ENCODE measurements around the gene WDR3. TPM values are rescaled to one million over a fixed set of nuclear protein-coding genes. Genes with fewer than 3 reads are reported as not detected.

Gene WDR3
- total and polyA plus RNA-seq, 2 donors (not counting 1 experiment from before 2014, with no cell fraction given): 5.5 to 18.5 TPM

DNA sequence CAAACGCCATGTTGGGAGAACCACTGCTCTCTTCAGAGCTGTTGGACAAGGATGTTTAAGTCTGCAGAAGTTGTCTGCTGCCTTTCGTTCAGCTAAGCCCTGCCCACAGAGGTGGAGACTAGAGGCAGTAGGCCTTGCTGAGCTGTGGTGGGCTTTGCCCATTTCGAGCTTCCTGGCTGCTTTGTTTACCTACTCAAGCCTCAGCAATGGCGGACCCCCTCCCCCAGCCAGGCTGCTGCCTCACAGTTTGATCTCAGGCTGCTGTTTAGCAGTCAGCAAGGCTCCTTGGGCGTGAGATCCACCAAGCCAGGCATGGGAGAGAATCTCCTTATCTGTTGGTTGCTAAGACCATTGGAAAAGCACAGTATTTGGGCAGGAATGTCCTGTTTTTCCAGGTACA lies 74.8 kb downstream of the WDR3 start:
- H2AFZ ChIP-seq (ENCODE audit: insufficient read depth, low read depth, low read length, poor library complexity, severe bottlenecking): no peak overlapping the region
- Mint-ChIP-seq H3K9me3 (ENCODE audit: insufficient read depth) (peaks cover 3% of the 10 kb centered on the region), H3K27ac (no peak overlapping the region), H3K4me3 (no peak overlapping the region), H3K4me1 (no peaks in the 10 kb centered on the region), H3K27me3 (peaks cover 40% of the 10 kb centered on the region)
- no peak overlapping the region for H3K9ac ChIP-seq (ENCODE audit: low read length)
- POLR2A ChIA-PET: no interaction called here
- no peak overlapping the region for H3K4me3 ChIP-seq (ENCODE audit: control extremely low read depth in 1 of 5, extremely low read depth in 1 of 5, insufficient read depth in 1 of 5, low read depth in 2 of 5, low read length in 4 of 5)
- no peak for TF ChIP-seq EZH2 (IDR thresholded peaks at IDR 0.05; ENCODE audit: borderline replicate concordance, insufficient read depth, low read depth, low read length, poor library complexity, severe bottlenecking)
- TF ChIP-seq, protein P1, sequence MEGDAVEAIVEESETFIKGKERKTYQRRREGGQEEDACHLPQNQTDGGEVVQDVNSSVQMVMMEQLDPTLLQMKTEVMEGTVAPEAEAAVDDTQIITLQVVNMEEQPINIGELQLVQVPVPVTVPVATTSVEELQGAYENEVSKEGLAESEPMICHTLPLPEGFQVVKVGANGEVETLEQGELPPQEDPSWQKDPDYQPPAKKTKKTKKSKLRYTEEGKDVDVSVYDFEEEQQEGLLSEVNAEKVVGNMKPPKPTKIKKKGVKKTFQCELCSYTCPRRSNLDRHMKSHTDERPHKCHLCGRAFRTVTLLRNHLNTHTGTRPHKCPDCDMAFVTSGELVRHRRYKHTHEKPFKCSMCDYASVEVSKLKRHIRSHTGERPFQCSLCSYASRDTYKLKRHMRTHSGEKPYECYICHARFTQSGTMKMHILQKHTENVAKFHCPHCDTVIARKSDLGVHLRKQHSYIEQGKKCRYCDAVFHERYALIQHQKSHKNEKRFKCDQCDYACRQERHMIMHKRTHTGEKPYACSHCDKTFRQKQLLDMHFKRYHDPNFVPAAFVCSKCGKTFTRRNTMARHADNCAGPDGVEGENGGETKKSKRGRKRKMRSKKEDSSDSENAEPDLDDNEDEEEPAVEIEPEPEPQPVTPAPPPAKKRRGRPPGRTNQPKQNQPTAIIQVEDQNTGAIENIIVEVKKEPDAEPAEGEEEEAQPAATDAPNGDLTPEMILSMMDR (IDR thresholded peaks at IDR 0.05): no peak
- H3K9me3 ChIP-seq (ENCODE audit: control extremely low read depth in 1 of 3, control insufficient read depth in 2 of 3, insufficient read depth in 1 of 3, low read length in 2 of 3): peaks cover 0 to 5% (median 0%) of the 10 kb centered on the region in 3 donors
- ATAC-seq (ENCODE audit: low read depth) (no peak), DNase-seq (no peak)
- no peaks in the 10 kb centered on the region for H3K4me1 ChIP-seq (ENCODE audit: control insufficient read depth in 2 of 2, insufficient read depth in 2 of 2, low read length in 2 of 2)
- H3K36me3 ChIP-seq (replicated peaks in 1 of 2; ENCODE audit: control extremely low read depth in 1 of 2, control insufficient read depth in 1 of 2, extremely low read depth in 1 of 2, insufficient read depth in 2 of 2, low read length in 1 of 2): no peaks in the 10 kb centered on the region
- intact Hi-C loops (cut with micrococcal nuclease): no loop called here
- no peaks in the 10 kb centered on the region for H4K20me1 ChIP-seq (ENCODE audit: control insufficient read depth, insufficient read depth, low read length, poor library complexity, severe bottlenecking)
- H3K4me2 ChIP-seq (replicated peaks; ENCODE audit: low read depth, low read length, poor library complexity, severe bottlenecking): no peak overlapping the region
- H3K79me2 ChIP-seq (ENCODE audit: control insufficient read depth, insufficient read depth, low read length): no peaks in the 10 kb centered on the region
- peaks cover 0 to under 1% (median 0%) of the 10 kb centered on the region in 4 experiments for H3K27me3 ChIP-seq (replicated peaks in 1 of 4; ENCODE audit: control extremely low read depth in 1 of 4, control insufficient read depth in 3 of 4, insufficient read depth in 4 of 4, low read length in 3 of 4)
- CTCF ChIA-PET: no interaction called here
- no peak overlapping the region for H3K27ac ChIP-seq (ENCODE audit: low read length in 2 of 2)
- WGBS (ENCODE audit: insufficient coverage): 82% methylated on average over 5 of the region's 5 CpGs

DNA sequence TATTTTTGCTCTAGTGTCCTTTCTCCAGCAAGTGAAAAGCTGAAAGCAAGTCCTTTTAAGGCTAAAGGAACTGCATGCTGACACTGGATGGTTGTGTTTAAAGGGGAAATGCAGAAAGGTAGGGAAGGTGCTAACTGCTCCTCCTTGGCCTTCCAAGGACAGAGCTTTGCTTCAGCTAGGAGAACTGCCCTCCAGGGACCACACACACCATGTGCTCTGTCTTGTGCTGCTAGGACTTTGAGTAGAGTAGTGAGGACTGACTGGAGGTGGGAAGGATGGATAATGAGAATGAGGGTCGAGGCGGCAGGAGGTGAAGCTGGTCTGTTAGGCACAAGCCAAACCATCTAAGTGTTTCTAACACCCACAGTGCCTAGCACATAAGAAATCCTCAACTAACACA lies 77.9 kb downstream of the WDR3 start:
- no peak overlapping the region for H2AFZ ChIP-seq (ENCODE audit: insufficient read depth, low read depth, low read length, poor library complexity, severe bottlenecking)
- H3K4me1 ChIP-seq (ENCODE audit: control insufficient read depth in 2 of 2, insufficient read depth in 2 of 2, low read length in 2 of 2): no peaks in the 10 kb centered on the region
- peaks cover 0 to 5% (median 0%) of the 10 kb centered on the region in 3 donors for H3K9me3 ChIP-seq (ENCODE audit: control extremely low read depth in 1 of 3, control insufficient read depth in 2 of 3, insufficient read depth in 1 of 3, low read length in 2 of 3)
- no peaks in the 10 kb centered on the region for H3K36me3 ChIP-seq (replicated peaks in 1 of 2; ENCODE audit: control extremely low read depth in 1 of 2, control insufficient read depth in 1 of 2, extremely low read depth in 1 of 2, insufficient read depth in 2 of 2, low read length in 1 of 2)
- H3K27me3 ChIP-seq (replicated peaks in 1 of 4; ENCODE audit: control extremely low read depth in 1 of 4, control insufficient read depth in 3 of 4, insufficient read depth in 4 of 4, low read length in 3 of 4): peaks cover 0 to 2% (median 0%) of the 10 kb centered on the region in 4 experiments
- no peak overlapping the region for H3K27ac ChIP-seq (ENCODE audit: low read length in 2 of 2)
- DNase-seq: no peak
- no peak overlapping the region for H3K4me3 ChIP-seq (ENCODE audit: control extremely low read depth in 1 of 5, extremely low read depth in 1 of 5, insufficient read depth in 1 of 5, low read depth in 2 of 5, low read length in 4 of 5)
- ATAC-seq (ENCODE audit: low read depth): no peak
- intact Hi-C loops (cut with micrococcal nuclease): no loop called here
- TF ChIP-seq, protein P1 (IDR thresholded peaks at IDR 0.05): no peak
- TF ChIP-seq EZH2 (IDR thresholded peaks at IDR 0.05; ENCODE audit: borderline replicate concordance, insufficient read depth, low read depth, low read length, poor library complexity, severe bottlenecking): no peak
- no peak overlapping the region for H3K9ac ChIP-seq (ENCODE audit: low read length)
- POLR2A ChIA-PET: no interaction called here
- no peaks in the 10 kb centered on the region for H3K4me1 Mint-ChIP-seq
- H3K27me3 Mint-ChIP-seq: peaks cover 35% of the 10 kb centered on the region
- no peak overlapping the region for H3K4me3 Mint-ChIP-seq
- CTCF ChIA-PET: no interaction called here
- no peaks in the 10 kb centered on the region for H4K20me1 ChIP-seq (ENCODE audit: control insufficient read depth, insufficient read depth, low read length, poor library complexity, severe bottlenecking)
- WGBS (ENCODE audit: insufficient coverage): no CpG with 5 or more reads among the region's 2 CpGs
- H3K27ac Mint-ChIP-seq: no peak overlapping the region
- no peaks in the 10 kb centered on the region for H3K79me2 ChIP-seq (ENCODE audit: control insufficient read depth, insufficient read depth, low read length)
- peaks cover 3% of the 10 kb centered on the region for H3K9me3 Mint-ChIP-seq (ENCODE audit: insufficient read depth)
- H3K4me2 ChIP-seq (replicated peaks; ENCODE audit: low read depth, low read length, poor library complexity, severe bottlenecking): no peak overlapping the region
